CD4-positive, alpha-beta T cell treated with Interleukin-15 for 1 hour (primary cell): ENCODE measurements around the gene ITPKB.

Source experiments
- DNase-seq: peaks from one replicate; pipeline ENCODE4 v3.0.0-alpha.2; 2020

Gene ITPKB

GRCh38 chr1:226702957-226703831 is 35.9 kb downstream of the ITPKB start:
- DNase-seq, result peak; percentile 83

- no peak for DNase-seq
These were observed 36.6 kb downstream of the ITPKB start for GRCh38 chr1:226702318-226702956.

GRCh38 chr1:226700861-226701260 is 38.2 kb downstream of the ITPKB start:
- DNase-seq, result no peak

- no peak for DNase-seq
These were observed 39.9 kb downstream of the ITPKB start for GRCh38 chr1:226699166-226699565.

DNA sequence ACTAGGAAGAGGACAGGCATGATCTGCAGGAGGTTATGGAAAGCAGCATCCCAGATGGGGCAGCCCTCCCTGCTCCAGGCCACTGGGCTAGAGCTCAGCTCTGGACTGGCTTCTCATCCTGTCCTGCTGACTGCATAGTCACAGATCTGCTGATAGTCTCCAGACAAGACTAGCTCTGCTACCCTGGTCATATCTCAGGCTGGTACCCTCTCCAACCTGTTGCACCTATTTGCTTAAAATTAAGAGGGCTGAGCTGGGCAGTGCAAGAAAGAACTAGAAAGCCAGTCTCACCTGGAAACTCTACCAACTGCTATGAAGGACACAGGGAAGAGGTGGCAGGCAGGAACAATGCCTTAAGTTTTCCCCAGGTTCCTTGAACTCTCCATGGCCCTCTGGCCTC is 40.4 kb downstream of the ITPKB start:
- no peak for DNase-seq

GRCh38 chr1:226697929-226698544 is 41.0 kb downstream of the ITPKB start:
- DNase-seq, result no peak

DNA sequence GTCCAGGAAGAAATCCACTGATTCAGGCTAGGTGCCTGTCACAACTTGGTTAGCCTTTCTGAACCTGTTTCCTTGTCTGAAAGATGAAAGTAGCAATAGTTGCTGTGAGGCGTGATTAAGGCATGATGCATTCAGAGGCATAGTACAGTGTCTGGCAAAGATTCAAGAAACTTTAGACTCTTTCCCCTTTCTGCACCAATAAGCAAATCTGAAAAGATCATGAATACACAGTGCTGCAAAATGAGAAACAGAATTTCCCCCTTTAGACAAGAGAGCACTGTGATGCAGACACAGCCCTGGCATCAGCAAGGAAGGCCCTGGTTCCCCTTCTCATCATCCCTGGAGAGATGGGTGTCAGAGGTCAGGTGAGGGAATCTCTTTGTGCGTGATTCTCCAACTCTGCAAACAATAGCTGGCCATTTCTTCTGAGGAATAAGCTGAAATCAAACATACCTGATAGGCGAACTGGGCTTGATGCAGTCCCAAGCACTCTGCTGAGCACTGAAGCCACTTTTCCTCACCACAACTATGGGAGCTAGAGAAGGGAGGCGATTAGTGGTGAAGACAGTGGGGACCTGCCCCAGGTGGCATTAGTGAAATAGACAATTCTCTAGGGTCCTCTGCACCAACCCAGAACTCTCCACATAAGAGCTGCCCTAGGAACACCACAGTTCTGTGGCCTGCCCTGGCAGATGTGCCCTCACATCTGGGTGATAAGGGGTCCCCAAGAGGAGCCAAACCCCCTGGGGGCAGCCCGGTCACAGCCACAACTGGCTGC is 41.7 kb downstream of the ITPKB start:
- DNase-seq, result peak; percentile 45

GRCh38 chr1:226696547-226696946 is 42.5 kb downstream of the ITPKB start:
- no peak for DNase-seq

GRCh38 chr1:226695335-226695900 is 43.7 kb downstream of the ITPKB start:
- no peak for DNase-seq

DNA sequence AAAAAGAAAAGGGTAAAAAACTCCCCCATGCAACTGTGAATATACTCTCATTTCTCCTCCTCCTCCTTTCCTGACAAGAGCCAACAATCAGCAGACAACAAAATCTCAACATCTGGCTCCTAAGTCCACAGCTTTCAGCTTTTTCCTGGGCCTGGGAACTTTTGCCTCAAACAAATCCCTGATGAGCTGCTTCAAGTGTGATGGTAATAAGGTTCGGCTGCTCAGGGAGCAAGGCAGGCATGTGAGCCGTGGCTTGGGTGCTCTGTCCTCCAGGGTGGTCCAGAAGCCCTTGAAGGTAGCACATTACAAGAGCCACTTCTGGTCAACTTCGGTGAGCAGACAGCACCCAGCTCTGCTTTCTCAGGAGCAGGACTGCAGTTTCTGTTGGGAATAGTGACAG is 46.3 kb downstream of the ITPKB start:
- DNase-seq, result no peak

- DNase-seq, result no peak
These were observed 46.9 kb downstream of the ITPKB start for GRCh38 chr1:226692051-226692792.

- DNase-seq, result peak; percentile 67
These were observed 47.8 kb downstream of the ITPKB start for GRCh38 chr1:226691247-226691646.

- DNase-seq, result peak; percentile 66
These were observed 48.6 kb downstream of the ITPKB start for GRCh38 chr1:226690460-226690982.

DNA sequence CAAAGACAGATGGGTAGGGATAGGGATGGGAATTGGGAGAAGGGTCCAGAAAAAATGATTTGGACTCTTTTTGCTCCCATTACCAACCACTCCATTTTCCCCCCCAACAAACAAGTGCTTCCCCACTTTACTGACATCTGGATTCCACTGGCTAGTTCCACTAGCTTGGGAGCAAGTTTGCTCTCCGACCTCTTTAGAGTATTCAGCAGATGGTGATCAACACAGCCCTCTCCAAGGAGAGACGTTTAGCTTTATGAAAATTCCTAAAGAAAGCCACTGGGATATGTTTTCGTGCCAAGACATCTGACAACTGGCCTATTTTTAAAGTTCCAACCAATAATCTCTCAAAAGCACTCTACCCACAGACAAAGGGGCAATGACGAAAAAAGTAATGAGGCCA is 50.3 kb downstream of the ITPKB start:
- DNase-seq, result no peak

GRCh38 chr1:226688056-226688748 is 50.9 kb downstream of the ITPKB start:
- DNase-seq, result no peak

DNA sequence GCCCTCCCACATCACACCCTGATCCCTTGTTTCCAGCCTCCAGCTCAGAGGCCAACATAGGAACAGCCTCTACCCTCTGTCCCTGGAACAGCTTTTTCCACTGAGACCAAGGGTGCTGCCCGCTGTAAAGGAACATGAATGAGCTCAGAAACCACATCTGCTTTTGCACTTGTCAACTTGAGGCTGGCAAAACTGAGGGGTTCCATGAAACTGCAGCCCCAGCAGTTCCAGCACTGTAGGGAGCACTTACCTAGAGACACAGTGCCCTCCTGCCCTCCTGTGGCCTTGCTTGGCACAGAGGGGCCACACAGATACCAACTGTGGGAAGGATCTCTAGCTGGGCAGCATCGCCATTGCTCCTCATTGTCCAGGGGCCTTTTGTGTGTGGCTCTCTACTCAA is 51.7 kb downstream of the ITPKB start:
- peak; percentile 60 for DNase-seq

DNA sequence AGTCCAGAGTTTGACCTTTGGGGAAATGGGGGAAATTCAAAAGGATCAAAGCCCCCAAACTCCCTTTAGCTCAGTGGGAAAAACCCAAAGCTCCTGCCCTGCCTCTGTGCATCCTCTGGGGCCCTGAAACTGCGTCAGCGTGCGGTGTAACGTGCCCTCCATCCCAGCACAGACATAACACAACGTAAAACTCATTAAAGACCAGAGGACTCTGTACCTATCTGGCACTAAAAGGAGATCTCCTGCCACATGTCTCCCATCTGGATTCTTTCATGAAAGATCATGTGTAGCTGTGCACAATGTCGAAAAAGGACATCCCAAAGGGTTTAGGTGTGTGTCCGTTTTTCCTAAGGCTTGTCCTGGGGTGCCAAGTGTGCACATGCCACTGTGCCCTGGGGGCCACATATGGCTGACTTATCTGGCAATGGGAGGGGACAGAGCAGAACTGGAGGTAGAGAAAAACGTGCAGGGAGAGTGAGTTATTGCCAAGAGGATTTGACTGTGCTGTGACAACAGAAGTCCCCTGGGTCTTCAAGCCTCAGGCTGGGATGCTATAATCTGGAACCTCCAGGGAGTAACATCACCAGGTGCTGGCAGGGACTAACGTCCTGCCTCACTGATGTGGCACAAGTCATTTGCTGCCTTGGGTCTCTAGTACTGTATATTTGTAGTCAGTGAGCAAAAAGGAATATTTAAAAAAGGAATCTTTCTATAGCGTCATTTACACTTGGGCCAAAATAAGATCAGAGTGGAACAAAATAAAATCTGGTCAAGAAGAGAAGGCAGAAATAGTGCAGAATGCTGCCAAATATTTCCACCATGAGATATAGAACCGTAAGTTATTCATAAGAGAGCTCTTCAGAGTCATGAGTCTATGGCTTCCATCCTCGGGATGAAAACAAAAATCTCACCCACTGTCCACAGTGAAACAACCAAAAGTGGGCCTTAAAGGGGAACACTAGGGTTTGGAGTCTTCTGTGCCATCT is 52.3 kb downstream of the ITPKB start:
- DNase-seq, result no peak

- DNase-seq, result no peak
These were observed 53.8 kb downstream of the ITPKB start for GRCh38 chr1:226685196-226685820.

DNA sequence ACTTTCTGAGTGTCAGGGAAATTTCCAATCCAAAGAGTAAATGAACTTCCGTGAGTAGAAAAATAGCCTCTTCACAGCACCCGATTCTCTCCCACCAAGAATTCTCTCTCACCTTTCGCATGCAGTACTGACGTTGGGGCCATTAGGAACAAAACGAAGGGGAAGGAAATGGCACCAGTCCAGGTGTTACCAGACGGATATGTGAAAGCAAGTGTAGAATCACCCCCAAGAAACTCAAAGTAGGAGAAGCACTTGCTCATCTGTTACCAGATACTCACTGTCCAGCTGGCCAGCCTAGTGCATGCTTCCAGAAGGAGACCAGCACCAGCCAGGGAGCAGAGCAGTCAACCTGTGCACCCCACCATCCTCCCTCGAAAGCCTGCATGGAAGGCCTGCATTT is 55.1 kb downstream of the ITPKB start:
- DNase-seq, result no peak
